Keratinocyte (primary cell): ENCODE measurements around the gene TMEM45B. TPM values are rescaled to one million over a fixed set of nuclear protein-coding genes. Genes with fewer than 3 reads are reported as not detected.

ENCODE experiments used
- DNase-seq: peaks from one replicate; pipeline ENCODE4 v3.0.0-alpha.2; 2011; ENCODE audit warnings: low read depth, missing footprints, low spot score
- FAIRE-seq: peaks from 2 replicates; lab custom pipeline; 2011; peaks lifted over from hg19 to GRCh38; lab: Jason Lieb, UNC
- H2AFZ ChIP-seq: 2 replicates; pipeline ENCODE4 v1.6.0; 2012; ENCODE audit warnings: low read length, control low read depth, inconsistent platforms; ENCODE audit not compliant: control insufficient read depth
- H3K27ac ChIP-seq: 2 replicates; pipeline ENCODE4 v1.5.1; 2011; ENCODE audit warnings: low read length; ENCODE audit not compliant: control insufficient read depth, insufficient read depth
- H3K27me3 ChIP-seq: 3 replicates; pipeline ENCODE4 v1.6.0; 2011; ENCODE audit warnings: low read length; ENCODE audit not compliant: control insufficient read depth, insufficient read depth; ENCODE audit errors: extremely low read depth
- H3K36me3 ChIP-seq, 2 experiments: 2 replicates in 1 of 2; 3 replicates in 1 of 2; pipeline ENCODE4 v1.5.1; 2011; ENCODE audit warnings: low read length in 2 of 2, mild to moderate bottlenecking in 1 of 2; ENCODE audit not compliant: control insufficient read depth in 2 of 2, insufficient read depth in 2 of 2; ENCODE audit errors: extremely low read depth in 1 of 2
- H3K4me1 ChIP-seq: 3 replicates; pipeline ENCODE4 v1.5.1; 2011; ENCODE audit warnings: low read length; ENCODE audit not compliant: control insufficient read depth, insufficient read depth; ENCODE audit errors: extremely low read depth
- H3K4me2 ChIP-seq: 3 replicates; pipeline ENCODE4 v1.6.0; 2011; ENCODE audit warnings: low read depth, low read length; ENCODE audit not compliant: control insufficient read depth, insufficient read depth; ENCODE audit errors: extremely low read depth
- H3K4me3 ChIP-seq, 3 experiments: fragments of 200-600 bp in 1 of 3; sonication (generic) in 1 of 3; 2 replicates in 2 of 3; 3 replicates in 1 of 3; pipeline ENCODE4 v1.5.1; 2011 to 2016; ENCODE audit warnings: low read length in 3 of 3, mild to moderate bottlenecking in 3 of 3, control low read depth in 2 of 3, inconsistent platforms in 1 of 3, low read depth in 1 of 3, mixed read lengths in 1 of 3, mixed run types in 1 of 3, moderate library complexity in 1 of 3; ENCODE audit not compliant: control insufficient read depth in 2 of 3, insufficient read depth in 2 of 3; ENCODE audit errors: extremely low read depth in 1 of 3
- H3K79me2 ChIP-seq: 2 replicates; pipeline ENCODE4 v1.6.0; 2012; ENCODE audit warnings: low read length; ENCODE audit not compliant: control insufficient read depth, insufficient read depth
- H3K9ac ChIP-seq: 3 replicates; pipeline ENCODE4 v1.6.0; 2011; ENCODE audit warnings: low read length; ENCODE audit not compliant: control insufficient read depth, insufficient read depth; ENCODE audit errors: extremely low read depth
- H3K9me1 ChIP-seq: 3 replicates; pipeline ENCODE4 v1.6.0; 2011; ENCODE audit warnings: low read length; ENCODE audit not compliant: control insufficient read depth, insufficient read depth; ENCODE audit errors: extremely low read depth
- H3K9me3 ChIP-seq: 2 replicates; pipeline ENCODE4 v1.5.1; 2012; ENCODE audit warnings: low read depth, low read length; ENCODE audit not compliant: control insufficient read depth
- H4K20me1 ChIP-seq: 3 replicates; pipeline ENCODE4 v1.6.0; 2011; ENCODE audit warnings: low read length; ENCODE audit not compliant: control insufficient read depth, insufficient read depth; ENCODE audit errors: extremely low read depth
- CTCF ChIP-seq, 3 experiments: IDR thresholded peaks in 1 of 3; conservative IDR thresholded peaks in 1 of 3; optimal IDR thresholded peaks in 1 of 3; 2 replicates in 2 of 3; 3 replicates in 1 of 3; pipeline versions ENCODE3 to v1.5.1; 2011; ENCODE audit warnings: low read length in 3 of 3, mild to moderate bottlenecking in 3 of 3, moderate library complexity in 2 of 3, control low read depth in 1 of 3, inconsistent platforms in 1 of 3; ENCODE audit not compliant: insufficient read depth in 2 of 3; ENCODE audit errors: extremely low read depth in 1 of 3
- EZH2 ChIP-seq: IDR thresholded peaks from one replicate; pipeline ENCODE4 v1.6.1; 2012; ENCODE audit warnings: inconsistent platforms, mild to moderate bottlenecking, low read length, moderate library complexity
- dilution Hi-C: fragments of 300-500 bp; cut with MboI; formaldehyde crosslinking; loops from one replicate; pipeline ENCODE4 v1.7.0; 2020; ENCODE audit warnings: low sequenced_read_pairs; ENCODE audit not compliant: extremely low pct_ligation_motif_present
- polyA plus RNA-seq, 5 experiments: library from polyadenylated mRNA; depleted of rRNA in 3 of 5; stranded (reverse) in 3 of 5; stranded (forward) in 1 of 5; unstranded in 1 of 5; fragments of >200 nt; gene quantifications; 1 replicate in 1 of 5; 2 replicates in 3 of 5; 3 replicates in 1 of 5; pipeline versions ENCODE4 v1.2.1 to v1.2.3, GENCODE V29; 2011 to 2012; ENCODE audit warnings: missing spikeins in 2 of 5, low read depth in 1 of 5, low replicate concordance in 1 of 5

TMEM45B gene
- polyA plus RNA-seq, 1 donor (not counting 4 experiments of a cell fraction or from before 2014, with no cell fraction given): 2.6 TPM

GRCh38 chr11:129849447-129850130, 33.9 kb downstream of the TMEM45B start:
- Histone ChIP-seq H3K4me1 (peaks cover 35% of the 10 kb centered on the region), H3K79me2 (no peaks in the 10 kb centered on the region), H3K27me3 (no peaks in the 10 kb centered on the region), H2AFZ (no peak overlapping the region), H3K36me3 (no peaks in the 10 kb centered on the region), H3K9me3 (no peaks in the 10 kb centered on the region), H3K4me3 (no peak overlapping the region), H4K20me1 (no peaks in the 10 kb centered on the region), H3K27ac (no peak overlapping the region), H3K4me2 (no peak overlapping the region), H3K9ac (no peak overlapping the region), H3K9me1 (no peaks in the 10 kb centered on the region)
- no peak for DNase-seq
- dilution Hi-C loops: no loop called here
- TF ChIP-seq EZH2: no peak
- no peak for TF ChIP-seq CTCF (optimal IDR thresholded peaks at IDR 0.05 in 1 of 3, IDR thresholded peaks at IDR 0.05 in 1 of 3, conservative IDR thresholded peaks at IDR 0.05 in 1 of 3; ENCODE audit: extremely low read depth in 1 of 3, insufficient read depth in 2 of 3, low read length in 3 of 3)
- FAIRE-seq: no peak

GRCh38 chr11:129852125-129852740, 36.6 kb downstream of the TMEM45B start:
- H3K4me2 ChIP-seq: no peak overlapping the region
- H2AFZ ChIP-seq: no peak overlapping the region
- dilution Hi-C loops: no loop called here
- H3K27ac ChIP-seq: no peak overlapping the region
- FAIRE-seq (no peak), DNase-seq (no peak)
- no peak for TF ChIP-seq EZH2
- TF ChIP-seq CTCF (optimal IDR thresholded peaks at IDR 0.05 in 1 of 3, IDR thresholded peaks at IDR 0.05 in 1 of 3, conservative IDR thresholded peaks at IDR 0.05 in 1 of 3; ENCODE audit: extremely low read depth in 1 of 3, insufficient read depth in 2 of 3, low read length in 3 of 3): no peak
- no peak overlapping the region for H3K4me3 ChIP-seq
- H3K9me3 ChIP-seq: no peaks in the 10 kb centered on the region
- H3K9me1 ChIP-seq: no peaks in the 10 kb centered on the region
- no peaks in the 10 kb centered on the region for H4K20me1 ChIP-seq
- no peaks in the 10 kb centered on the region for H3K27me3 ChIP-seq
- peaks cover 32% of the 10 kb centered on the region for H3K4me1 ChIP-seq
- H3K36me3 ChIP-seq: peaks cover 0 to under 1% of the 10 kb centered on the region in 2 experiments
- H3K9ac ChIP-seq: no peak overlapping the region
- H3K79me2 ChIP-seq: no peaks in the 10 kb centered on the region
